H1 (cell line): Measurements from ENCODE around the gene DIABLO. TPM values are rescaled to one million over a fixed set of nuclear protein-coding genes. Genes with fewer than 3 reads are reported as not detected.

Source experiments
- BACH1 ChIP-seq: IDR thresholded peaks from 2 replicates; pipeline ENCODE4 v1.6.1; 2012; ENCODE audit warnings: low read length, improper control_type of control experiment
- JUN ChIP-seq: IDR thresholded peaks from 2 replicates; pipeline ENCODE4 v1.6.1; 2011; ENCODE audit warnings: low read depth, mild to moderate bottlenecking, improper control_type of control experiment, low read length
- RFX5 ChIP-seq: IDR thresholded peaks from 2 replicates; pipeline ENCODE4 v1.6.1; 2011; ENCODE audit warnings: low read depth, low read length, improper control_type of control experiment, borderline replicate concordance
- RXRA ChIP-seq: IDR thresholded peaks from 2 replicates; pipeline ENCODE4 v1.6.1; 2011; ENCODE audit warnings: low read depth, mild to moderate bottlenecking, low read length, moderate library complexity; ENCODE audit not compliant: insufficient read depth
- polyA plus RNA-seq, 7 experiments: library from polyadenylated mRNA; depleted of rRNA in 3 of 7; stranded (reverse) in 5 of 7; unstranded in 2 of 7; fragments of >200 nt in 5 of 7; fragments of 200-250 nt in 2 of 7; gene quantifications; 1 replicate in 5 of 7; 2 replicates in 1 of 7; 4 replicates in 1 of 7; pipeline versions ENCODE4 v1.2.1 to v1.2.3, GENCODE V29; 2011 to 2013; ENCODE audit warnings: missing spikeins in 2 of 7, mixed read lengths in 2 of 7
- total RNA-seq: library from RNA; stranded (reverse); fragmentation: NEBNext Ultra II Directional; extraction: Animal tissue kit (Norgen Biotek cat#: 25700); gene quantifications from 2 replicates; pipeline ENCODE4 v1.2.1, GENCODE V29; 2021

Gene DIABLO
- total and polyA plus RNA-seq, 2 of the 8 experiments (the other 6 are each of a cell fraction or from before 2014, with no cell fraction given), result 65.2 to 68.3 TPM

GRCh38 chr12:122183588-122183940, 42.3 kb downstream of the DIABLO start (continued):
- no peak for TF ChIP-seq RXRA
- TF ChIP-seq JUN, result no peak
- TF ChIP-seq BACH1, result no peak
- no peak for TF ChIP-seq RFX5
